Liver (tissue), 9 donors: ENCODE data around the gene ENOX1. TPM values are rescaled to one million over a fixed set of nuclear protein-coding genes. Genes with fewer than 3 reads are reported as not detected.

Experiments
- DNase-seq: peaks from one replicate; pipeline ENCODE4 v3.0.0-alpha.2; 2017; ENCODE audit warnings: low spot score
- H3K27ac ChIP-seq, 2 donors: one replicate each; pipeline ENCODE4 v1.7.0; 2013; ENCODE audit warnings: inconsistent platforms in 2 of 2, low read length in 2 of 2, control low read depth in 1 of 2, low read depth in 1 of 2, mild to moderate bottlenecking in 1 of 2
- H3K27me3 ChIP-seq, 4 donors: one replicate each; pipeline versions ENCODE4 v1.6.1 to v1.7.0; 2013; ENCODE audit warnings: low read length in 3 of 4, inconsistent platforms in 1 of 4, mild to moderate bottlenecking in 1 of 4, moderate library complexity in 1 of 4; ENCODE audit not compliant: control insufficient read depth in 4 of 4, insufficient read depth in 4 of 4
- H3K36me3 ChIP-seq, 4 donors: one replicate each; pipeline versions ENCODE4 v1.6.1 to v1.7.0; 2013; ENCODE audit warnings: low read length in 3 of 4, mild to moderate bottlenecking in 3 of 4, low read depth in 1 of 4, moderate library complexity in 1 of 4; ENCODE audit not compliant: control insufficient read depth in 4 of 4, insufficient read depth in 3 of 4
- H3K4me1 ChIP-seq, 4 donors: one replicate each; pipeline versions ENCODE4 v1.6.1 to v1.7.0; 2013; ENCODE audit warnings: low read length in 3 of 4, mild to moderate bottlenecking in 3 of 4, moderate library complexity in 1 of 4; ENCODE audit not compliant: control insufficient read depth in 4 of 4, insufficient read depth in 4 of 4
- H3K4me3 ChIP-seq, 3 donors: one replicate each; pipeline versions ENCODE4 v1.6.1 to v1.7.0; 2013; ENCODE audit warnings: low read length in 3 of 3, control low read depth in 1 of 3, low read depth in 1 of 3, mild to moderate bottlenecking in 1 of 3
- H3K9ac ChIP-seq, 2 donors: one replicate each; pipeline ENCODE4 v1.7.0; 2013; ENCODE audit warnings: low read length in 2 of 2, mild to moderate bottlenecking in 2 of 2, moderate library complexity in 2 of 2, control low read depth in 1 of 2, low read depth in 1 of 2
- H3K9me3 ChIP-seq, 4 donors: one replicate each; pipeline versions ENCODE4 v1.6.1 to v1.7.0; 2013; ENCODE audit warnings: low read length in 3 of 4; ENCODE audit not compliant: control insufficient read depth in 4 of 4
- CTCF ChIP-seq: fragments of 150-350 bp; IDR thresholded peaks from 2 replicates; pipeline ENCODE4 v1.5.1; 2017; ENCODE audit warnings: improper control_type of control experiment, low read depth, low read length; ENCODE audit not compliant: missing input control
- EGR1 ChIP-seq, 2 donors: IDR thresholded peaks; 2 replicates each; pipeline ENCODE4 v1.6.1; 2016 to 2018; ENCODE audit warnings: antibody characterized with exemption in 2 of 2, low read depth in 2 of 2
- FOXA1 ChIP-seq: IDR thresholded peaks from 2 replicates; pipeline ENCODE4 v1.6.1; 2016; ENCODE audit warnings: antibody characterized with exemption
- FOXA2 ChIP-seq: IDR thresholded peaks from 2 replicates; pipeline ENCODE4 v1.6.1; 2016; ENCODE audit warnings: antibody characterized with exemption
- GABPA ChIP-seq, 2 donors: IDR thresholded peaks in 1 of 2; conservative IDR thresholded peaks in 1 of 2; 2 replicates each; pipeline ENCODE4 v1.6.1; 2016; ENCODE audit warnings: antibody characterized with exemption in 2 of 2, mild to moderate bottlenecking in 1 of 2, moderate library complexity in 1 of 2
- HNF4A ChIP-seq, 2 donors: conservative IDR thresholded peaks; 2 replicates each; pipeline ENCODE4 v1.6.1; 2016; ENCODE audit warnings: antibody characterized with exemption in 2 of 2, mild to moderate bottlenecking in 2 of 2
- JUND ChIP-seq, 2 donors: IDR thresholded peaks; 2 replicates each; pipeline ENCODE4 v1.6.1; 2016; ENCODE audit warnings: antibody characterized with exemption in 2 of 2
- NR2F2 ChIP-seq: IDR thresholded peaks from 2 replicates; pipeline ENCODE4 v1.6.1; 2016; ENCODE audit warnings: antibody characterized with exemption
- RAD21 ChIP-seq, 2 donors: IDR thresholded peaks; 2 replicates each; pipeline ENCODE4 v1.6.1; 2016; ENCODE audit warnings: antibody characterized with exemption in 2 of 2, mild to moderate bottlenecking in 2 of 2
- RXRA ChIP-seq, 2 donors: IDR thresholded peaks; 2 replicates each; pipeline ENCODE4 v1.6.1; 2017 to 2018; ENCODE audit warnings: antibody characterized with exemption in 2 of 2, mild to moderate bottlenecking in 1 of 2
- SP1 ChIP-seq: IDR thresholded peaks from 2 replicates; pipeline ENCODE4 v1.6.1; 2018; ENCODE audit warnings: antibody characterized with exemption, mild to moderate bottlenecking
- YY1 ChIP-seq: IDR thresholded peaks from 2 replicates; pipeline ENCODE4 v1.6.1; 2016; ENCODE audit warnings: antibody characterized with exemption, mild to moderate bottlenecking
- ZBTB33 ChIP-seq: IDR thresholded peaks from 2 replicates; pipeline ENCODE4 v1.6.1; 2016; ENCODE audit warnings: antibody characterized with exemption
- WGBS: extraction: QIAGEN DNeasy Blood & Tissue Kit; methylation state at CpG from one replicate; pipeline ENCODE4 v1.1.7; 2013; 5-methylcytosine and 5-hydroxymethylcytosine counted together
- polyA plus RNA-seq, 2 donors: library from polyadenylated mRNA; stranded (reverse) in 1 of 2; unstranded in 1 of 2; fragments of 200-250 nt in 1 of 2; fragments of >200 nt in 1 of 2; fragmentation: Nextera tagmentation in 1 of 2; extraction: Ambion mirVana in 1 of 2; gene quantifications; one replicate each; pipeline versions ENCODE4 v1.2.1 to v1.2.3, GENCODE V29; 2013 to 2015
- total RNA-seq, 2 donors: library from RNA; depleted of rRNA; stranded (reverse); fragments of >200 nt; gene quantifications; one replicate each; pipeline ENCODE4 v1.2.3, GENCODE V29; 2014
- TF ChIP-seq, protein P1 (sequence below): IDR thresholded peaks from 2 replicates; pipeline ENCODE4 v1.6.1; 2016; ENCODE audit warnings: antibody characterized with exemption, mild to moderate bottlenecking
- TF ChIP-seq, protein P2 (sequence below): IDR thresholded peaks from 2 replicates; pipeline ENCODE4 v1.6.1; 2016; ENCODE audit warnings: antibody characterized with exemption
- TF ChIP-seq, protein P3 (sequence below): IDR thresholded peaks from 2 replicates; pipeline ENCODE4 v1.6.1; 2016; ENCODE audit warnings: antibody characterized with exemption
- donor health status: healthy.
- donor health status: healthy.
- donor health status: healthy.
- donor health status: healthy.
- donor health status: healthy.

Gene ENOX1
- total and polyA plus RNA-seq, 4 donors, result 0.02 to 0.33 (median 0.08) TPM; not detected in 1

DNA sequence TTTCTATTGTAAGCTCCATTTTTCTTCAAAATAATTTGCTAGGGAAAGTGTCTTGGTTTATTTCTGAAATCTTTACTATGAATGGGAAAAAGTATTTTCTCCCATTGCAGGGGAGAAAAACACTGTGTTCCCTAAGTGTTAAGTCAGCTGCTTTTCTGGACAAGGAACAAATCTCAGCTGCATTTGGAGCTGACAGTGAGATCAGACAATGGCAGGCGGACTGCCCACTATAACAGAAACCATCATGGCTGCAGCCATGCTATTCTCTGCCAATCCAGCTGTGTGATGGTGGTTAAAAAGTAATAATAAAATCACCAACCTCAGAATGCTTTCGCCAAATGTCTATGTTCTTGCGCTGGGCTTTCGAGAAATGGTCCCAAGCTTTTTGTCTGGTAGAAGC is 460.7 kb downstream of the ENOX1 start:
- WGBS, result 98% methylated on average over 4 of the region's 4 CpGs
- Histone ChIP-seq H3K9ac (no peak overlapping the region), H3K4me3 (no peak overlapping the region), H3K27ac (no peak overlapping the region), H3K9me3 (no peaks in the 10 kb centered on the region), H3K4me1 (no peaks in the 10 kb centered on the region), H3K27me3 (no peaks in the 10 kb centered on the region), H3K36me3 (no peaks in the 10 kb centered on the region)
- TF ChIP-seq FOXA1 (no peak), ZBTB33 (no peak), NR2F2 (no peak), YY1 (no peak), JUND (IDR thresholded peaks at IDR 0.05) (no peak), SP1 (no peak), FOXA2 (no peak), CTCF (no peak), HNF4A (conservative IDR thresholded peaks at IDR 0.05) (no peak), GABPA (IDR thresholded peaks at IDR 0.05 in 1 of 2, conservative IDR thresholded peaks at IDR 0.05 in 1 of 2) (no peak), RAD21 (IDR thresholded peaks at IDR 0.05) (no peak), RXRA (IDR thresholded peaks at IDR 0.05) (no peak), EGR1 (IDR thresholded peaks at IDR 0.05; ENCODE audit: low read depth in 2 of 2) (no peak)
- TF ChIP-seq, protein P1, sequence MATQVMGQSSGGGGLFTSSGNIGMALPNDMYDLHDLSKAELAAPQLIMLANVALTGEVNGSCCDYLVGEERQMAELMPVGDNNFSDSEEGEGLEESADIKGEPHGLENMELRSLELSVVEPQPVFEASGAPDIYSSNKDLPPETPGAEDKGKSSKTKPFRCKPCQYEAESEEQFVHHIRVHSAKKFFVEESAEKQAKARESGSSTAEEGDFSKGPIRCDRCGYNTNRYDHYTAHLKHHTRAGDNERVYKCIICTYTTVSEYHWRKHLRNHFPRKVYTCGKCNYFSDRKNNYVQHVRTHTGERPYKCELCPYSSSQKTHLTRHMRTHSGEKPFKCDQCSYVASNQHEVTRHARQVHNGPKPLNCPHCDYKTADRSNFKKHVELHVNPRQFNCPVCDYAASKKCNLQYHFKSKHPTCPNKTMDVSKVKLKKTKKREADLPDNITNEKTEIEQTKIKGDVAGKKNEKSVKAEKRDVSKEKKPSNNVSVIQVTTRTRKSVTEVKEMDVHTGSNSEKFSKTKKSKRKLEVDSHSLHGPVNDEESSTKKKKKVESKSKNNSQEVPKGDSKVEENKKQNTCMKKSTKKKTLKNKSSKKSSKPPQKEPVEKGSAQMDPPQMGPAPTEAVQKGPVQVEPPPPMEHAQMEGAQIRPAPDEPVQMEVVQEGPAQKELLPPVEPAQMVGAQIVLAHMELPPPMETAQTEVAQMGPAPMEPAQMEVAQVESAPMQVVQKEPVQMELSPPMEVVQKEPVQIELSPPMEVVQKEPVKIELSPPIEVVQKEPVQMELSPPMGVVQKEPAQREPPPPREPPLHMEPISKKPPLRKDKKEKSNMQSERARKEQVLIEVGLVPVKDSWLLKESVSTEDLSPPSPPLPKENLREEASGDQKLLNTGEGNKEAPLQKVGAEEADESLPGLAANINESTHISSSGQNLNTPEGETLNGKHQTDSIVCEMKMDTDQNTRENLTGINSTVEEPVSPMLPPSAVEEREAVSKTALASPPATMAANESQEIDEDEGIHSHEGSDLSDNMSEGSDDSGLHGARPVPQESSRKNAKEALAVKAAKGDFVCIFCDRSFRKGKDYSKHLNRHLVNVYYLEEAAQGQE, result no peak
- TF ChIP-seq, protein P2, sequence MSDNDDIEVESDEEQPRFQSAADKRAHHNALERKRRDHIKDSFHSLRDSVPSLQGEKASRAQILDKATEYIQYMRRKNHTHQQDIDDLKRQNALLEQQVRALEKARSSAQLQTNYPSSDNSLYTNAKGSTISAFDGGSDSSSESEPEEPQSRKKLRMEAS, result no peak
- TF ChIP-seq, protein P3, sequence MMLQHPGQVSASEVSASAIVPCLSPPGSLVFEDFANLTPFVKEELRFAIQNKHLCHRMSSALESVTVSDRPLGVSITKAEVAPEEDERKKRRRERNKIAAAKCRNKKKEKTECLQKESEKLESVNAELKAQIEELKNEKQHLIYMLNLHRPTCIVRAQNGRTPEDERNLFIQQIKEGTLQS, result no peak
- DNase-seq, result no peak

DNA sequence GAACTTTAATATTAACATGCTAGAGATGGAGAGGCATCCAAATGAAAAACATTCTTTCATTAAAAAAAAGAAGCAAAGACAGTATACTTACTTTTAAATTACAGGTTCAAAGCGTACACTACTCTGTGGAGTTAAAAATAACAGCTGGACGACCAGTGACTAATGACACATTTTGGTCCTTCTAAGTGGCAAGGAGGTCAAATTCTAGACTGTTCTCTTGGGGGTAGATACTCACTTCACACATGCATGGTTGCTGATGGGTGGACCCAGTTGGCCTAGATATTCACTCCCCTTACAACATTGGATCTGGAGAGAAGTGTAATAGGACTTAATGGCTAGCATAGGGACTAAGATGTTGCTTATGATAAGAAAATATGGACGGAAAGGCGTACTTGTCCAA is 461.1 kb downstream of the ENOX1 start:
- DNase-seq, result no peak
- Histone ChIP-seq H3K27me3 (no peaks in the 10 kb centered on the region), H3K27ac (no peak overlapping the region), H3K4me3 (no peak overlapping the region), H3K9me3 (no peaks in the 10 kb centered on the region), H3K9ac (no peak overlapping the region), H3K4me1 (peaks cover 0 to 2% (median under 1%) of the 10 kb centered on the region in 4 donors), H3K36me3 (no peaks in the 10 kb centered on the region)
- no peak for TF ChIP-seq CTCF
- TF ChIP-seq RXRA (IDR thresholded peaks at IDR 0.05), result no peak
- no peak for TF ChIP-seq FOXA2
- 95% methylated on average over 4 of the region's 4 CpGs for WGBS
